Ectodermal cell (in vitro differentiated cells): Measurements from ENCODE around the gene MOCS2.

ENCODE experiments used
- H3K27ac ChIP-seq: 2 replicates; pipeline ENCODE4 v1.7.0; 2013; ENCODE audit warnings: mild to moderate bottlenecking, low read depth, low read length; ENCODE audit not compliant: insufficient read depth, poor library complexity, severe bottlenecking
- H3K27me3 ChIP-seq: 2 replicates; pipeline ENCODE4 v1.7.0; 2013; ENCODE audit warnings: mild to moderate bottlenecking, low read length; ENCODE audit not compliant: insufficient read depth, control insufficient read depth, poor library complexity, severe bottlenecking
- H3K36me3 ChIP-seq: one replicate; pipeline ENCODE4 v1.7.0; 2013; ENCODE audit warnings: low read length; ENCODE audit not compliant: control insufficient read depth, insufficient read depth
- H3K4me1 ChIP-seq: one replicate; pipeline ENCODE4 v1.7.0; 2013; ENCODE audit warnings: low read length; ENCODE audit not compliant: control insufficient read depth, insufficient read depth
- H3K4me3 ChIP-seq: 2 replicates; pipeline ENCODE4 v1.7.0; 2013; ENCODE audit warnings: low read depth, low read length, control low read depth; ENCODE audit not compliant: insufficient read depth
- H3K9me3 ChIP-seq: 2 replicates; pipeline ENCODE4 v1.7.0; 2013; ENCODE audit warnings: mild to moderate bottlenecking, low read length, moderate library complexity; ENCODE audit not compliant: control insufficient read depth
- WGBS, 2 experiments: methylation state at CpG; one replicate each; pipeline ENCODE4 v1.1.7; 2013; ENCODE audit warnings: missing lambda C conversion rate in 2 of 2; 5-methylcytosine and 5-hydroxymethylcytosine counted together

Gene MOCS2

DNA sequence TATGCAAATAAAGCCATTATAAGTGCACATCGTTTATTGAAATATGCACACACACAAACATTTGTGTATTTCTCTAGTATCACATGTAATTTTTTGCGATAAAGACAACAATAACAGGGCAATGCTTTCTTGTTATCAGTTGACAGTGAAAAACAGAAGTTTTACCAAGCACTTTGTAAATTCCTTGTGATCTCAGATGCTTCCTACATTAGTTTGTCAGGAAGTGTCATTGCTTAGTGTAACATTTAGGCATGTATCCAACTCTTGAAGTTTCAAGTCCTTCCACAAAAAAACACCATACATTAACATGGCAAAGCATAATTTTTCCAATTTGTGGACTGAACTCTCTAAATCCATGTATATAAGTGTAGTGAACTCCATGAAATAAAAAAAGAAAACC is 46.4 kb downstream of the MOCS2 start:
- Histone ChIP-seq H3K27ac (no peak overlapping the region), H3K9me3 (no peaks in the 10 kb centered on the region), H3K36me3 (no peaks in the 10 kb centered on the region), H3K4me1 (peaks cover 3% of the 10 kb centered on the region), H3K4me3 (no peak overlapping the region), H3K27me3 (no peaks in the 10 kb centered on the region)
- 90 to 98% methylated on average over 2 of the region's 2 CpGs for WGBS, 2 experiments

DNA sequence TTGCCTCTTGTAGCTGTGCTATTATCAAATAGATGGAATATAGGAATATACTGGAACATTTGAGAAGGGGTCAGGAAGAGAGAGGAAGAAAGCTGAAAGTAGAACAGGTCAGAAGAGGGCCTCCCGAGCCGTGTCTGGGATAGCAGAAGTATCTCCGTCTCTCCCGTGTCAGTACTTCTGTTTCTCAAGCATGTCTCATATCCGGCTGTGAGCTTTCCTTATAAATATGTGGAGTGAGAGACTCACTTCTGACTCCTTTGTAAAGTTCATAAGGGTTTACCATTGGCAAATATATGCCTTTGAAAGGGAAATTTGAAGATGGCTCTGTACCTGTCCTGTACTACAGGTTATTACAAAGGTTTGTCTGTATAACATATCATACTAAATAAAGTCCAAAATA is 50.3 kb downstream of the MOCS2 start:
- H3K27ac ChIP-seq, result no peak overlapping the region
- 93 to 98% methylated on average over 5 of the region's 5 CpGs for WGBS, 2 experiments
- H3K4me1 ChIP-seq, result peaks cover 3% of the 10 kb centered on the region
- no peak overlapping the region for H3K4me3 ChIP-seq
- H3K27me3 ChIP-seq, result no peaks in the 10 kb centered on the region
- no peaks in the 10 kb centered on the region for H3K9me3 ChIP-seq
- no peaks in the 10 kb centered on the region for H3K36me3 ChIP-seq

GRCh38 chr5:53055365-53055764 is 54.2 kb downstream of the MOCS2 start:
- WGBS, 2 experiments, result 88 to 89% methylated on average over 4 to 5 of the region's 5 CpGs
- Histone ChIP-seq H3K36me3 (no peaks in the 10 kb centered on the region), H3K4me1 (peaks cover 5% of the 10 kb centered on the region), H3K9me3 (no peaks in the 10 kb centered on the region), H3K27ac (no peak overlapping the region), H3K4me3 (no peak overlapping the region), H3K27me3 (no peaks in the 10 kb centered on the region)

GRCh38 chr5:53053364-53053763 is 56.2 kb downstream of the MOCS2 start:
- Histone ChIP-seq H3K27ac (peak overlapping the region; percentile 2), H3K36me3 (no peaks in the 10 kb centered on the region), H3K27me3 (no peaks in the 10 kb centered on the region), H3K4me1 (peaks cover 5% of the 10 kb centered on the region), H3K9me3 (no peaks in the 10 kb centered on the region), H3K4me3 (no peak overlapping the region)
- 65 to 76% methylated on average over 4 of the region's 4 CpGs for WGBS, 2 experiments

- H3K36me3 ChIP-seq, result no peaks in the 10 kb centered on the region
- H3K4me1 ChIP-seq, result peaks cover 5% of the 10 kb centered on the region
- no peaks in the 10 kb centered on the region for H3K27me3 ChIP-seq
- no peak overlapping the region for H3K27ac ChIP-seq
- H3K9me3 ChIP-seq, result no peaks in the 10 kb centered on the region
- H3K4me3 ChIP-seq, result no peak overlapping the region
- 91 to 95% methylated on average over 2 of the region's 2 CpGs for WGBS, 2 experiments
Observed at GRCh38 chr5:53052499-53052898, 57.1 kb downstream of the MOCS2 start.

DNA sequence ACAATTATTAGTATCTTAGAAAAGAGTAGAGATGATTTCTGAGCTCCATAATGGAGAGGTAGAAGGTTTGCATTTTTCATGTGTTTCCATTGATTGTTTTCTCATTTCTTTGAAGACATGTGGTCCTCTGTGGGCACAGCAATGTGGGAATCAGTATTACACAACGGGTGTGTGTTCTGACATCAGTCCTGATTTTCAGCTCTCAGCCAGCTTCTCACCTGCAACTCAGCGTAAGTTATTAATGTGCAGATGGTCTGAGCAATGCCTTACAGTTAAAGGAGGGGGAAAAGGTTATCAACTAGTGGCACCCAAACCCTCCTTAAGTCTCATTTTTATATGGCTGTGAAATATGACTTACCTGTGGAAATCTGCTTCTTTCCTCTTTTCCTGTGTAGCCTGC is 61.3 kb downstream of the MOCS2 start:
- H3K4me1 ChIP-seq, result no peaks in the 10 kb centered on the region
- no peaks in the 10 kb centered on the region for H3K9me3 ChIP-seq
- 91 to 94% methylated on average over 2 of the region's 2 CpGs for WGBS, 2 experiments
- H3K4me3 ChIP-seq, result no peak overlapping the region
- no peaks in the 10 kb centered on the region for H3K27me3 ChIP-seq
- H3K27ac ChIP-seq, result no peak overlapping the region
- no peaks in the 10 kb centered on the region for H3K36me3 ChIP-seq
